GM19467 (cell line): ENCODE measurements around the gene GNAI3.

ENCODE experiments used
- ATAC-seq: cut with Tn5 transposase; IDR thresholded peaks from one replicate; pipeline ENCODE4 v1.9.1; 2021; ENCODE audit warnings: mild to moderate bottlenecking, moderate library complexity; ENCODE audit not compliant: unreplicated experiment

The GNAI3 gene

DNA sequence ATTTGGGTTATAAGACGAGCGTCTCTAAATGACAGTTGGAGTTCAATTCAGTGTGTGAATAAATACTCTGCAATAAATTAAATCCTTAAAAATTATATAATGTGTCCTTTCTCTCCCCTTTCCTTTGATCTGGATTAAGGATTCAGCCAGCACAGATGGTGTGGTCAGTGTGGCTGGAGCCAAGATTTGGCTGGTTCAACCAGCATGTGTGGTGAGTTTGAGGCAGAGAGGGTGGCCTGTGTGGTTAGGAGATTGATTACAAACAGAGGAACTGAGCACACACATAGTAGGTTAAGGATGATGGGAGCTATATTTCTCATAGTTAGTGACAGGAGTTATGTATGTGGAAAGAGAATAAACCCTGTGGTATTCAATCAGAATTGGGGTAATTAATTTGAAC, 24.7 kb upstream of the GNAI3 start:
- ATAC-seq = no peak

DNA sequence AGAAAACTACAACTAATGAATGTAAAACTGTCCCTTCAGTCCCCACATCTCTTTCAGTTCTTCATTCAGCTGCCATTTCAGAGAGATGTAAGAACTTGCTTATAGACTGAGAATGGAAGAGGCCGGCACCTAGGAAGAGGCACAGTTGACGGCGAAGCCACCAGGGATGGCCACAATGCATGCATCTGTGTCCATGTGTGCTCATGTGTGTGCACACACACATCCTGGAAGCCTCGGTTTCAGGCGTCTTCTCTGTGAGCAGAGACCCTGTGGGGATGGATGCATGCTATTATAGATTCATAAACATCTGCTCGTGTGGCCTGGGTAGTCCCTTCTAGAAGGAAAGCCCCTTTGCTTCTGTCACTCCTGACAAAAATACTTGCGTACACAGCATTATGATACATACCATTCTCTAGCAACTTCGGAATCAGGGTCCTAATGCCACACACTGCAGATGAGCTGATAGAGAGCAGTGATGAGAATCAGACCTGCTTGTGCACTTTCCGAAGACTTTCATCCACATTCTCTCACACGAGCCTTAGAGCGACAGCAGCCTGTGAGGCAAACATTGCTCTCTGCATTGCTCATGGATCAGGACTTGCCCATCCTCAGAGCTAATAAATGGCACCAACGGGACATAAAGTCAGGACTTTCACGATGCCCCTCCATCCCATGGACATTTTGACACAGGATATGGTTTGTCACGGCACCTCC, 21.2 kb upstream of the GNAI3 start:
- ATAC-seq = no peak

DNA sequence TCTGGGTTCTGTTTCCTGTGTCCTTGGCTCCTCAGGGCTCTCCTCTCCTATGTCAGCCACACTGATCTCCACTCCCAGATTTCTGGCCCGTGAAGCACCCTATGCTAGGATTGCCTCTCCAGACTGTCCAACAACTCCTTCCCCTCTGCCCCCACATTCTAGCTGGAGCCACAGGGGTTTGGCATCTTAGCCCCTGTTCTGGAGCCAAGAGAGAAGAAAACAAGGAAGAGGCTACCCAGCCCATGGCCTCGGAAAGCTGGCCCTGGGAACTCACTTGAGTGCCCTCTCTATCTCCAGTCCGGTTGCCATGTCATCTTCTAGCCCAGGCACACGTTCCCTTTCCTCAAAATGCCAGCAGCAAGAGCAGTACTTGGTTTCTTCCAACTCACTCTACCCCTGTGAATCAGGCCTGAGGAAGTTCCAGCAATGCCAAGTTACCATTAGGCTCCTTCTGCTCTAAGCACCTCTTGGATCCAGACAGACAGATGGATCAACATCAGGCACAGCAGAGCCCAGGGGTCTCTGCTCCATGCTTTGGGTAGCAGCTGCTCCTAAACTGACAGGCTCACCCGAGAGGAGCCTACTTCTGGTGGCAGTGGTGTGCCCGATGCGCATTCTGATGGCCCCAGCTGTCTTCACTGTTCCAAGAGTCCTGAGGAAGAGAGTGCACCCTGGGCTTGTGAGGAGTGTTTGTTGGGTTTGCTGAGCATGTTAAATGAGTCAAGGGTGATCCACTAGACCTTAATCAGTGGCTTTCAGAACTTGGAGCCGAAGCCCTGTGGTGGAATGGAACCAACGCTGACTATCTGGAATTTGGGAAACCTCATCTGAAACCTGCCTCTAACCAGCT, 20.3 kb upstream of the GNAI3 start:
- no peak for ATAC-seq

DNA sequence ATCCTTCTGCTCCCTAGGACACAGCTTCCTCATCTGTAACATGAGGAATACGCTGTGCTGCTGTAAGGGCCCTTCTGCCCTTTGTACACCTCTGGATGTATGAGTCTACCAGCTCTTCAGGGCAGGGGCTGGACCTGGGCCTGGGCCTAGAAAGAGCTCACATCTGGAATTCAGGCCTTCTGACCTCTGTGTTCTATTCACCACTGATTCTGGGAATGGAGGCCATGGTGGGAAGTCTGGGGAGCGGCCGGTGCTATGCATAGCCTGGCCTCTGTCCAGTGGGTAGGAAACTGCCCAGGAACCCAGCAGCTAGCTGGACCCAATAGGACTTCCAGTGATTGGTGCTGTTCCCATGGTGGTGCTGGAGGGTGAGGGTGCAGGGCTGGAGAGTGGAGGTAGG, 19.7 kb upstream of the GNAI3 start:
- no peak for ATAC-seq

DNA sequence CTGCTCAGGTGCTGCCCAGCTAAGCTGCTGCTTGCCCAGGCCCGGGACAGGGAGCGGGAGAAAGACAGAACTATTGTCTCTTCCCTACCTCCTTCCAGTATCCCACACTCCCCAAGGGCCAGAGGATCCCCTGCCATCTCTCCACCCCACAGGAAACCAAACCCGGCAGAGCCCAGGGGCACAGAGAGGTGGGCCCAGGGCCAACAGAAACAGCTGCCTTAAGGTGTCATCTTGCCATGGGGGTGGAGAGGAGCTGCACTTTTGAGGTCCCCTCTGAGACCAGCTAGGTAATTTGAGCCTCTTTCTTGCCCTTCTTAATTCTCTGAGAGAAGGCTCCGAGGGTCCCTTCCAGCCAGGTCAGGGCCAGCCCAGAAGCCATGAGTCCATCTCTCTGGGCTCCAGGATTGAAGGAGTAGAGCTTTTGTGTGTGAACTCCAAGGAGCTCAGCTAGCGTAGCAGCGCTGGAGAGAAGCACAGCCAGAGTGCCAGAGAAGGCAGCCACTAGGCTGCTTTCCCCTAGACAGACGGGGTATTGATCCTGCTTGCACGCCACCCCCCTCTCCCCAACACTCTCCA, 18.4 kb upstream of the GNAI3 start:
- ATAC-seq = no peak

DNA sequence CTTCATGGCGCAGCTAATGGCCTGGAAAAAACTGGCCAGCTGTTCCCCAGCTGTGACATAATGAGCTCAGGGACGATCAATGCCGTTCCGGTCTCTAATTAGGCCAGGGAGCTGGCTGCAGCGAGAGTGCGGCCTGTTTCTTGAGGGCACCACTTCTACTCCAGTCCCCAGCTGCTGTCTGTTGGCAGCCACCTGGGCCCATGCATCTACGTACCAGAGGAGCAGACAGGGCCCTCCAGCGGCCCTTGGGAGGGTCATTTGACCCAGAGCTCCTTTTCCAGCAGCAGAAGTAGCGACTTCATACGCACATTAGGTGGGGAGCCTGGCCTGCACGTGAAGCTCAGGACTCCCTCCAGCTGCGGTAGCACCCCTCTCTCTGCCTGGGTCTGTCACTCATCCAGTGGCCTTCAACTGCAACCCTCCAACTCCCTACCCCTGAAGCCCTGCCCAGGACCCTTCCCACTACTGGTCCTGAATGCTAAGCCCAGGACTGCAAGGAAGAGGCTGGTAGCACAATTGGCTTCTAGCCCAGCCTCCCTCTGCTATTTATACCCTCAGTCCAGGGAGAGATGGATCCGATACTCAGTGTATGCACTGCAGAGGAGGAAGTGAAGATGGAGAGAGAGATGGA, 17.8 kb upstream of the GNAI3 start:
- no peak for ATAC-seq

DNA sequence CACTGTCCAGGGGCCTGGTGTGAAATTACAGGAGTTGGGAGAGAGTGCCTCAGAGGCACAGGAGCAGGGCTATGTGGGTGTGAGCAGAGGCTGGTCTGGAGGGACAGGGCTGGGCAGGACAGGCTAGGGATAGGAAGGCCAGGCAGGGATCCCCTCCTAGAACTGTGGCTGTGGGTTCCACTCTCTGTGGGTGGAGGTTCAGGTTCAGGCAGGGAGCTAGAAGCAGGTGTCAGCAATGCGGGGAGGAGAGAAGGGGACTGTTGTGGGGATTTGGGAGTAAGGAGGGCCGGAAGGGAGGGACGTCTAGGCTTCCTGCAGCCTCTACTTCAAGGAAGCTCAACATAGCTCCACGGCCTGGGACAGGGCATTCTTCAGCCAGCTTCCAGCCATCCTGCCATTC, 17.0 kb upstream of the GNAI3 start:
- no peak for ATAC-seq

DNA sequence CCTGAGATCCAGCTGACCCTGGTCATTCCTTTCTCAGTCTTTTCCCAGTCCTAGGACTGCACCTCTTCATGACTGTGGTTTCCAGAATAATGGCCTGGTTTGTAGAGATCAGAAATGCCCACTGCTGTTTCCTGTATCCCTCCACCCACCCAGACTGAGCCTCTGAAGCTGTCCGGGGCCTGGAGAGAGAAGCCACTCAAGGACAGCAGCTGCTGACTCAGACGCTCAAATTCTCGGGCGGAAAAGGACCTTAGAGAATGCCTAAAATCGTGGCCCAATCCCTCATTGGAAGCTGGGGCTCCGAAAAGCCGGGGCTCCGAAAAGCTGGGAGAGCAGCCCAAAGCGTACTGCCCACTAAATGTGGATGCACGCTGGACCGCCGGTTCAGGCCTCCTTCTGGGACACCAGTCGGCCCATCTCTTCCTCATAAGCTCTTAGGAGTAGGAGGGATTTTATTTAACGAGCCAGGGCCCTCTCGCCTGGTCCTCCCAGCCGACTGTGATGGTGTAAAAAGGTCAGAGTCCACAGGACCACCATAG, 16.5 kb upstream of the GNAI3 start:
- no peak for ATAC-seq

DNA sequence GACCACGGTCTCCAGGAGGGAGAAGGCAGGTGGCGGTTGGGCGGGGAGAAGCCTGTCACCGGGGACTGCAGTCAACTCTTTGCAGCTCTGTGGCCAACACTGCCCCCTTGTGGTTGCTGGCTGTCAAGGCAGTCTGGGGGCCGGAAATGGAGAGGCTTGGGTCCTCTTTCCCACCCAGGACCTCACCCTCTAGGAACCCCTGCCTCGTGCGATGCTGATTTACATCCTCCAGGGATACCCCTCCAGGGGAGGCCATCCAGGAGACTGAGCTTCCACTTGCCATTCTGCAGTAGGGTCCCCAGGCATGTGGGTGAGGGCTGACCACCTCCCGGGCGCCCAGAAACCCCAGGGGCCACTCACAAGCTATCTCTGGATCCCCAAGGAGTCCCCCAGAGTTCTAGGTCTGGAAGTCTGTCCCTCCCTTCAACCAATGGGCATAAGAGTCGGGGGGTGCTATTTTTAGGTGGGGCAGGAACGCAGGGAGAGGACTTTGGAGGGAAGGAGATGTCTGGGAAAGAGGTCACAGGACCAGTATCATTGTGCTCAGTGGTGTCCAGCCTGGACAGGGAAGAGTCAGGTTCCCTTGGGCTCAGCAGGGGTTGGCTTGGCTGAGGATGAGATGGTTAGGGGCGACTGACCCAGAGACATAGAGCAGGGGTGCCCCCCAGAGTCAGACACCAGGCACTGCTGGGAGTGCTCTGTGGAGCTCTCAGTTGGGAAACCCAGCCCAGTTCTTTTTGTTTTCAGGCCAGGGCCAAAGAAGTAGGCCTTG, 15.9 kb upstream of the GNAI3 start:
- peak; percentile 52 for ATAC-seq

DNA sequence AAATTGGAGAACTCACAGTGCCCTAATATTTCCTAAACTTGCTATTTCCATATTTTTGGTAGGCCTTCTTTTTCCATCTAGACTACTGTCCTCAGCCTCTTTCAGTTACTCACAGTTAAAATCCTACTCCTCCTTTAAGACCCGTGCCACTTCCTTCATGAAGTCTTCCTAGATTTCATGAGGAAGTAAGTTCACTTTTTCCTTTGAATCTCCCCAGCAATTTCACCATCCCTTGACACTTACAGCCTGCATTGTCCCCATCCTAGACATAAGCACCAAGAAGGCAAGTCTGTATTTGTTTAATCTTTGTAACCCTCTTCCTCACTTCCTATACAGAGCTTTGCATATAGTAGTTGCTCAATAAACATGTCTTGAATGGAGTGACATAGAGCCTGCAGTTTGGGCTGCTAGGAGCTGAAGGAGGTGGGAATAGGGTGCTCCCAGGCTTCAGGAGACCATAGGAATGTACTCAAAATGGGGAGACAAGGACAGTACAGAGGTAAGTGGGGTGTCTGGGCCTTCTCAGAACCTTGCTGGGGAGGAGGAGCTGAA, 14.0 kb upstream of the GNAI3 start:
- ATAC-seq = no peak

DNA sequence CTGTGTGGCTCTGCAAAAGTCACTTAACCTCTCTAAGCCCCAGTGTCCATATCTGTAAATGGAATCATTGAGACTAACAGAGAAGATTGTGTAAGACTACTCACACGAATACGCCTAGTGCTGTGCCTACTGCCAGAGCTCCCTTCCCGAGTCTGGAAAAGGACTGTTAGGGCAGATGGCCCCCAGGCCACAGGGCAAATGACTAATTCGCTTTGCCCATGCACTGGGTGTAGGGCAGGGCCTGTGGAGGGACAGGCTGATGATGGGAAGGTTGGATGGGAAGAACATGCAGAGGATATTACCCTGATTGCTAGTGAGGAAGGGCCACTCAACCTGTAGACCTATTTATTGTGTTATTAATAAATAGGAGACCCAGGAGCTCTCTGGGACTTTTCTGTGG, 12.9 kb upstream of the GNAI3 start:
- no peak for ATAC-seq

DNA sequence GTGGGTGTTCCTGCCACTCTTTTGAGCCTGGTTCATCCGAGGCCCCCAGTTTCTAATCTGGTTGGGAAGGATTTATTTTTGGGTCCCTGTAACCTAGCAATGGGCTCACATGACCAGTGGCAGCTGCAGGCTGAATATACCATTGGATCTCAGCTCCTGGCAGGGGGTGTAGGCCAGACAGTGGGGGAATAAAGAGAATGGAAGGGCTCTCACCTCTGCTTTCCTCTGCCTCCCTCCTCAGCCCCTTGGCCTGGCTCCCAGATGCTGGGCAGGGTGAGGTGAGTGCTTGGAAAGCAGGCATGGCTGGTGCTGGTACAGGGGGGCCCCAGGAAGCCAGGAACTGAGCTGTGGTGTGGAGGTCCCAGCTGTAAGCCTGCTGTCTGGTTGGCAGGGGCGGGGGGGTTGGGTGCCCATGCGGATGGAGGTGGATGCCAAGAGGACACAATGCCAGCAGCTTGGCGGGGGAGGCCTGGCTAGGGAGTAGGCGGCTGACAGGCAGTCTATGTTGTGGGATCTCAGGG, 12.4 kb upstream of the GNAI3 start:
- no peak for ATAC-seq

DNA sequence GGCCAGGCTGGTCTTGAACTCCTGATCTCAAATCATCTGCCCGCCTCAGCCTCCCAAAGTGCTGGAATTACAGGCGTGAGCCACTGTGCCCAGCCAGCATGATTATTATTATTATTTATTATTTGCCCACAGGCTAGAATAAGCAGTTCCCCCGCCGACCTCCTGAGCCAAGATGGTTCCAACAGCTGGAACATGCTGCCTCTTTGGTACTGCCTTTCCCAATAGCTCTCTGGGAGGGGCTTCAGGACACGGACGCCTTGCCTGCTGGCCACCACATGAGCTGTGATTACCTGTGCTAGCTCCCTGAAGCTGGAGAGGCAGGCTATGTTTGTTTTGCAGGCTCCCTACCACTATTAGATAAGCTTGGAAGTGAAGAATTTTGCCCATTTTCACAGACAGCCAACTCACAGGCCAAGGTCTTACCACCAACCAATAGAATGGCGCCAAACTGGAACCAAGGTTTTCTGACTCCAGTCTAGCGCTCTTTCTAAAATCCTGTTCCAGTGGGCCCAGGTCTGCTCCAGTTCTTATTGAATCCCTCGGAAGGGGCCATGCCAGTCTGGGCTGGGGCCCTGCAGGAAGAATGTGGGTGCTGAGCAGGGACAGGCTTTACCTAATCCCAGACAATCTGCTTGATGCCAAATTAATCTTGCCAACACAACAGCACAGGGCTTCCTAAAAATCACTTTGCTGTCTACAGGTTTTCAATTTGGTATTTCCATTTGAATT, 10.8 kb upstream of the GNAI3 start:
- ATAC-seq = no peak

DNA sequence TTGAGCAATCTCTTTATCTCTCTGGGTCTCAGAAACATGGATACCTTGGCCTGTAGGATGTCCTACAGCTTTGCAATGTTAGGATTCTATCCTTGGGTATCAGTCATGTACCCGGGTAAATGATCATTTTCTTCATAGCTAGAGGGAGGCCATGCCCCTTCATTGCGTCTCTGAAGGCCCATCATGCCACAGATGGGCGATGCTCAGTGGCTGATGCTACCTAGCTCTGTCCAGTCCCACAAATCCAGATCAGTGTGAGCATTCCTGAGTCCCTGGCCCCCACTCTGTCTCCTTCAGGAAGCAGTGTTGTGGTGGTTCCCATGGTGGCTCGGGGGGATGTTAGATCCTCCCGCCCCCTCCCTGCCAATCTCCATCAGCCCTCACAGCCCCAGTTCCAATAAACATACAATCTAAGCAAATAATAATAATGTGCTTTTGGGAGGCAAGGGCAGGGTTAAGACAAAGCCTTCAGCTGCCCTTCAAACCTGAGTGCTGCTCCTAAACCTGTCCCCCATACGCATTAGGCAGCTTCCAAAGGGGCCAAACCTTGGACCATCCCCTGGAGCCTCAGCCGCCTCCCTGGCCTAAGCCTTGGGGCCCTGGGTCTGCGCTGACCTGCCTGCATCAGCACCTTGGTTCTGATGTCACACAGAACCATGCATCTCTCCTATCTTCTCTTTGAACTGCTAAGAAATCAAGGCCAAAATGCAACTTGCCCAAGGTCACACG, 9.4 kb upstream of the GNAI3 start:
- no peak for ATAC-seq

DNA sequence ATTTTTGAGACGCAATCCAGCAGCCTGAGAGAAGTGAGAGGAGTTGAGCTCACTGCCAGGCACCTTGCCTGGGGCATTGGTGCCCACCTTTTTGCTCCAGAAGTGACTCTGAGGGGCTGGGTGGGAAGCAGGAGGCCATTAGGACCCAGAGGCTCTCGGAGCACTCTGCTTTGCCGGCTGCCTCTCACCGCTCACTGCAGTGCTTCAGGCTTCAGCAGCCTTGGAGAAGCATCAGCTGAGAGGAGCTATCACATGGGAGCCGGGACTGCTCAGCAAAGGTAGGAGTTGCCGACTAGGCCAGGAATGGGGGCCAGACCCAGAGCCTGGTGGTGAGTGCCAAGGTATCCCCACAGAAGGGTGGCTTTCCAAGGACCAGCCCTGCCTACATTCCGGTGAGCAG, 8.7 kb upstream of the GNAI3 start, which contains the start of gene GPR61:
Gene GPR61 (plus strand): TSS at position 197 of the 400 bp plus-strand sequence. CDS start 3,151 bp downstream, outside the sequence.
- no peak for ATAC-seq

DNA sequence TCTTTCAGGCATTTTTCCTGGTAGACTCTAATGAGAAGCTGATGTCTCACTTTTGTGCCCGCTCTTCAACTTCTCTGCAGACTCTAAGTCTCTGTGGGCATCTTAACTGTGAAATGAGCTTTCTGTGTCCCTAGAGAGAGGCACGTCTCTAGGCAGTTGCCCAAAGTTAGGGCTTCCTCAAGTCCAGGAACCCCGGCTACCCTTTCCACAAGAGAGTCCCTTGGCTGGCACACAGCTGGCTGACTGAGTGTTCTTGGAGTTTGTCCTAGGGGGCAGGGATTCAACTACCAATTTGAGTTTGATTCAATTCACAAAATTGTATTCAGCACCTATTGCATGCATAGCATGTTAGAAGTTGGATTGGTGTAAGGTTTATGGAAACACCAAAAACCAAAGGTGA, 7.3 kb upstream of the GNAI3 start:
- no peak for ATAC-seq

DNA sequence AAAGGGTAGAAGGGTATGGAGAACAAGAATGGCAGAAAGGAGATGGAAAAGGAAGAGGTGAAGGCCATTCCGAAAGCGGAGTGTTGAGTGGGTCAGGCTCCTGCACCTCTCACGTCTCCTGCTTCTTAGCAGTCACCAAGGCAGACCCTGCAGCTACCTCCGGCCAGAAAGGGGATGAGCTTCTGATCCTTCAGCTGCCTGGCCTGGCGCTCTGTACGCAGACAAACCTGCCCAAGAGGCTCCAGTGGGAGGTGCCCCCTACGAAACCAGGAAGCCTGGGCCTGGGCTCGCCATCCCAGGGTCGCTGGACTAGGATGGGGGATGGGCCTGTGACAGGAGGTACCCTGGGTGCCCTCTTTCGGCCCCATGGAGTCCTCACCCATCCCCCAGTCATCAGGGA, 5.8 kb upstream of the GNAI3 start:
- no peak for ATAC-seq

DNA sequence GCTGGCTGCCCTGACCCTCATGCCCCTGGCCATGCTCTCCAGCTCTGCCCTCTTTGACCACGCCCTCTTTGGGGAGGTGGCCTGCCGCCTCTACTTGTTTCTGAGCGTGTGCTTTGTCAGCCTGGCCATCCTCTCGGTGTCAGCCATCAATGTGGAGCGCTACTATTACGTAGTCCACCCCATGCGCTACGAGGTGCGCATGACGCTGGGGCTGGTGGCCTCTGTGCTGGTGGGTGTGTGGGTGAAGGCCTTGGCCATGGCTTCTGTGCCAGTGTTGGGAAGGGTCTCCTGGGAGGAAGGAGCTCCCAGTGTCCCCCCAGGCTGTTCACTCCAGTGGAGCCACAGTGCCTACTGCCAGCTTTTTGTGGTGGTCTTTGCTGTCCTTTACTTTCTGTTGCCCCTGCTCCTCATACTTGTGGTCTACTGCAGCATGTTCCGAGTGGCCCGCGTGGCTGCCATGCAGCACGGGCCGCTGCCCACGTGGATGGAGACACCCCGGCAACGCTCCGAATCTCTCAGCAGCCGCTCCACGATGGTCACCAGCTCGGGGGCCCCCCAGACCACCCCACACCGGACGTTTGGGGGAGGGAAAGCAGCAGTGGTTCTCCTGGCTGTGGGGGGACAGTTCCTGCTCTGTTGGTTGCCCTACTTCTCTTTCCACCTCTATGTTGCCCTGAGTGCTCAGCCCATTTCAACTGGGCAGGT, 5.0 kb upstream of the GNAI3 start:
- ATAC-seq = no peak
